ENCODE data around the gene CHAC2. TPM values are rescaled to one million over a fixed set of nuclear protein-coding genes. Genes with fewer than 3 reads are reported as not detected.

The CHAC2 gene
- total RNA-seq, 3 donors from 2014 or later (not counting 1 experiment from before 2014, with no cell fraction given) = 0.83 to 1.5 (median 1.4) TPM

DNA sequence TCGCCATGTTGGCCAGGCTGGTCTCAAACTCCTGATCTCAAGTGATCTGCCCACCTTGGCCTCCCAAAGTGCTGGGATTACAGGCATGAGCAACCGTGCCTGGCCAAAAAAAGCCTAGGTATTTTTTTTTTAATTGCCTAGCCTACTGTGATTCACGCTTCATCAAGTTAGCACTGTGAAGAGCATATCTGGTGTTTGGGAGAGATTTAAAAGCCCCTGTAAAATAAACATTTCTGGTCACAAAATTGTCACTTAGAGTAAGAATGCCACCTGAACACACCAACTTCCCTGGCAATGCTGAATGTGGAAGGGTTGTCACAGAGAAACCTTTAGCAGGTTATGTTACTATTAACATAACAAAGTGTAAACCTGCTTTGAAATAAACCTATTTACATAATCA is 39.7 kb upstream of the CHAC2 start:
- H3K4me1 ChIP-seq (ENCODE audit: control insufficient read depth, insufficient read depth, low read length) = no peaks in the 10 kb centered on the region
- WGBS (ENCODE audit: insufficient coverage) = 96% methylated on average over 3 of the region's 3 CpGs
- intact Hi-C loops (cut with micrococcal nuclease) = no loop called here
- Mint-ChIP-seq H3K27me3 (ENCODE audit: low read depth in 2 of 2) (no peaks in the 10 kb centered on the region), H3K4me1 (peaks cover 12 to 17% of the 10 kb centered on the region in 2 donors), H3K36me3 (no peaks in the 10 kb centered on the region), H3K27ac (peak overlapping the region in 1 of 2 donors; percentile 47), H3K9me3 (no peaks in the 10 kb centered on the region), H3K4me3 (no peak overlapping the region)
- no peak overlapping the region for H3K4me3 ChIP-seq (ENCODE audit: low read length)
- no peak for DNase-seq
- H3K36me3 ChIP-seq (ENCODE audit: control insufficient read depth, insufficient read depth, low read length) = peaks cover 9% of the 10 kb centered on the region
- no peak overlapping the region for H3K27ac ChIP-seq (ENCODE audit: low read length)
- TF ChIP-seq CTCF (IDR thresholded peaks at IDR 0.05) = no peak
- H3K27me3 ChIP-seq (ENCODE audit: control insufficient read depth, insufficient read depth, low read length) = no peaks in the 10 kb centered on the region
- ATAC-seq = no peak
- H3K9me3 ChIP-seq (ENCODE audit: control insufficient read depth, insufficient read depth, low read length) = no peaks in the 10 kb centered on the region

DNA sequence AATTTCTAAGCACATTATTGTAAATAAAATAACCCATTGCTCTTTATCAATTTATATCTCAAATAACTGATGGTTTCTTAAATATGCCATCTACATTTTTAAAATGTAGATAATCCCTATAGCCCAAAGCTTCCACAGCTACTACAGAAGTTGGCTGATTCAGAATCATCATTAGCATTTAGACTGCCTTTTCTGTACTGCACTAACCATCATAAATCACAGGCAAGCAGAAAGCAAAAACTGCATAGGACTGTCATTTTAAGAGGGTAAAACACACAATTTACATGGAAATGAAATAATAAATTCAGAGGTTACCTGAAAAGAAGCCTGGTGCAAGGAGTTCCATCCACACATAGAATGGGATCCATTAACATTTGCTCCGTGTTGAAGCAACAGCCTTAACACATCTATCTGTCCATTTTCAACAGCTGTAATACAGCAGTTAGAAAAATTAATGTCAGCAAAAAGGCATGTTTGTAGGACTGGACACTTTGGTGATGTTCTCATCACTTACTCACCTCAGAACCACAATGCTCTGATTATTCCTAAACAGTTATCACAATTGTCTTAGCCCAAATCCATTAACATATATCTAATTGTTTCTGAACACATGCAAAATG is 38.4 kb upstream of the CHAC2 start:
- H3K36me3 Mint-ChIP-seq = no peaks in the 10 kb centered on the region
- no peak for DNase-seq
- H3K4me1 ChIP-seq (ENCODE audit: control insufficient read depth, insufficient read depth, low read length) = no peaks in the 10 kb centered on the region
- H3K9me3 Mint-ChIP-seq = no peaks in the 10 kb centered on the region
- intact Hi-C loops (cut with micrococcal nuclease) = no loop called here
- no peak overlapping the region for H3K27ac ChIP-seq (ENCODE audit: low read length)
- no peaks in the 10 kb centered on the region for H3K27me3 ChIP-seq (ENCODE audit: control insufficient read depth, insufficient read depth, low read length)
- no peak overlapping the region for H3K4me3 ChIP-seq (ENCODE audit: low read length)
- ATAC-seq = no peak
- H3K27me3 Mint-ChIP-seq (ENCODE audit: low read depth in 2 of 2) = no peaks in the 10 kb centered on the region
- no peak overlapping the region for H3K4me3 Mint-ChIP-seq
- no peak for TF ChIP-seq CTCF (IDR thresholded peaks at IDR 0.05)
- H3K4me1 Mint-ChIP-seq = peaks cover 9 to 11% of the 10 kb centered on the region in 2 donors
- peaks cover 10% of the 10 kb centered on the region for H3K36me3 ChIP-seq (ENCODE audit: control insufficient read depth, insufficient read depth, low read length)
- H3K27ac Mint-ChIP-seq = no peak overlapping the region
- no peaks in the 10 kb centered on the region for H3K9me3 ChIP-seq (ENCODE audit: control insufficient read depth, insufficient read depth, low read length)
- WGBS (ENCODE audit: insufficient coverage) = 100% methylated on average over 1 of the region's 1 CpG

- Histone ChIP-seq H3K9me3 (ENCODE audit: control insufficient read depth, insufficient read depth, low read length) (no peaks in the 10 kb centered on the region), H3K27me3 (ENCODE audit: control insufficient read depth, insufficient read depth, low read length) (no peaks in the 10 kb centered on the region), H3K27ac (ENCODE audit: low read length) (no peak overlapping the region), H3K4me1 (ENCODE audit: control insufficient read depth, insufficient read depth, low read length) (no peaks in the 10 kb centered on the region), H3K4me3 (ENCODE audit: low read length) (no peak overlapping the region), H3K36me3 (ENCODE audit: control insufficient read depth, insufficient read depth, low read length) (peaks cover 3% of the 10 kb centered on the region)
- no peak overlapping the region for H3K4me3 Mint-ChIP-seq
- 97% methylated on average over 5 of the region's 5 CpGs for WGBS (ENCODE audit: insufficient coverage)
- no peaks in the 10 kb centered on the region for H3K36me3 Mint-ChIP-seq
- no peaks in the 10 kb centered on the region for H3K9me3 Mint-ChIP-seq
- TF ChIP-seq CTCF (IDR thresholded peaks at IDR 0.05) = no peak
- H3K27me3 Mint-ChIP-seq (ENCODE audit: low read depth in 2 of 2) = no peaks in the 10 kb centered on the region
- H3K27ac Mint-ChIP-seq = no peak overlapping the region
- intact Hi-C loops (cut with micrococcal nuclease) = no loop called here
- H3K4me1 Mint-ChIP-seq = peaks cover 15% of the 10 kb centered on the region in 2 donors
- ATAC-seq (no peak), DNase-seq (no peak)
Measured at GRCh38 chr2:53737091-53737490, 30.5 kb upstream of the CHAC2 start.

- ATAC-seq (no peak), DNase-seq (no peak)
- Mint-ChIP-seq H3K4me3 (no peak overlapping the region), H3K27ac (no peak overlapping the region), H3K36me3 (no peaks in the 10 kb centered on the region), H3K9me3 (no peaks in the 10 kb centered on the region), H3K27me3 (ENCODE audit: low read depth in 2 of 2) (no peaks in the 10 kb centered on the region), H3K4me1 (peaks cover 18 to 21% of the 10 kb centered on the region in 2 donors)
- no CpG with 5 or more reads among the region's 1 CpG for WGBS (ENCODE audit: insufficient coverage)
- Histone ChIP-seq H3K4me1 (ENCODE audit: control insufficient read depth, insufficient read depth, low read length) (no peaks in the 10 kb centered on the region), H3K4me3 (ENCODE audit: low read length) (no peak overlapping the region), H3K9me3 (ENCODE audit: control insufficient read depth, insufficient read depth, low read length) (no peaks in the 10 kb centered on the region), H3K27me3 (ENCODE audit: control insufficient read depth, insufficient read depth, low read length) (no peaks in the 10 kb centered on the region), H3K36me3 (ENCODE audit: control insufficient read depth, insufficient read depth, low read length) (peaks cover 3% of the 10 kb centered on the region), H3K27ac (ENCODE audit: low read length) (no peak overlapping the region)
- no peak for TF ChIP-seq CTCF (IDR thresholded peaks at IDR 0.05)
- intact Hi-C loops (cut with micrococcal nuclease) = no loop called here
Measured at GRCh38 chr2:53739032-53739431, 28.6 kb upstream of the CHAC2 start.

Measured in natural killer cell (primary cell).